ENCODE results near the gene ROR1.

- TF ChIP-seq CTCF (IDR thresholded peaks at IDR 0.05), result no peak
- no peak for TF ChIP-seq EZH2 (IDR thresholded peaks at IDR 0.05; ENCODE audit: borderline replicate concordance, insufficient read depth, low read depth, low read length, poor library complexity, severe bottlenecking)
Measured at GRCh38 chr1:63804829-63805484, 31.1 kb downstream of the ROR1 start.
